Keratinocyte (primary cell): ENCODE measurements around the gene PTPRN2.

Experiments used
- EZH2 ChIP-seq: IDR thresholded peaks from one replicate; pipeline ENCODE4 v1.6.1; 2012; ENCODE audit warnings: inconsistent platforms, mild to moderate bottlenecking, low read length, moderate library complexity
- TF ChIP-seq, protein P1 (sequence below), 3 experiments: IDR thresholded peaks in 1 of 3; conservative IDR thresholded peaks in 1 of 3; optimal IDR thresholded peaks in 1 of 3; 2 replicates in 2 of 3; 3 replicates in 1 of 3; pipeline versions ENCODE3 to v1.5.1; 2011; ENCODE audit warnings: low read length in 3 of 3, mild to moderate bottlenecking in 3 of 3, moderate library complexity in 2 of 3, control low read depth in 1 of 3, inconsistent platforms in 1 of 3; ENCODE audit not compliant: insufficient read depth in 2 of 3; ENCODE audit errors: extremely low read depth in 1 of 3

DNA sequence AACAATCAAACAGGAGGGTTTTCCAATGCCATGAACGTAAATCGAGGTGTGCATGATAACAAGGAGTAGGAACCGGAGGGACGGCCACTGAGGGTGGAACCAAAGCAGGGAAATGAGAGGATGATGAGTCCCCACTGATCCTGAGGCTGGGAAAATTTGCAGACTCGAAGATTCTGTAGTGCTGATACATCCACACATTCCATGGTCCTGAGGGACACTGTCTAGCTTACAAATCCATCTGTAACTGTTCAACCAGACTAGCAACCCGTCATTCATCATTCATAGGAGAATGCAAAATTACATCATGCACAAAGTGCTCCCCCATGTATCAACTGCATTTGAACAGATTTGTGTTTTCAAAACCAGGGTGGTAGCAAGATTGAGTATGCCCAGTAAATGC lies 189.7 kb downstream of the PTPRN2 start:
- TF ChIP-seq, protein P1, sequence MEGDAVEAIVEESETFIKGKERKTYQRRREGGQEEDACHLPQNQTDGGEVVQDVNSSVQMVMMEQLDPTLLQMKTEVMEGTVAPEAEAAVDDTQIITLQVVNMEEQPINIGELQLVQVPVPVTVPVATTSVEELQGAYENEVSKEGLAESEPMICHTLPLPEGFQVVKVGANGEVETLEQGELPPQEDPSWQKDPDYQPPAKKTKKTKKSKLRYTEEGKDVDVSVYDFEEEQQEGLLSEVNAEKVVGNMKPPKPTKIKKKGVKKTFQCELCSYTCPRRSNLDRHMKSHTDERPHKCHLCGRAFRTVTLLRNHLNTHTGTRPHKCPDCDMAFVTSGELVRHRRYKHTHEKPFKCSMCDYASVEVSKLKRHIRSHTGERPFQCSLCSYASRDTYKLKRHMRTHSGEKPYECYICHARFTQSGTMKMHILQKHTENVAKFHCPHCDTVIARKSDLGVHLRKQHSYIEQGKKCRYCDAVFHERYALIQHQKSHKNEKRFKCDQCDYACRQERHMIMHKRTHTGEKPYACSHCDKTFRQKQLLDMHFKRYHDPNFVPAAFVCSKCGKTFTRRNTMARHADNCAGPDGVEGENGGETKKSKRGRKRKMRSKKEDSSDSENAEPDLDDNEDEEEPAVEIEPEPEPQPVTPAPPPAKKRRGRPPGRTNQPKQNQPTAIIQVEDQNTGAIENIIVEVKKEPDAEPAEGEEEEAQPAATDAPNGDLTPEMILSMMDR (optimal IDR thresholded peaks at IDR 0.05 in 1 of 3, IDR thresholded peaks at IDR 0.05 in 1 of 3, conservative IDR thresholded peaks at IDR 0.05 in 1 of 3; ENCODE audit: extremely low read depth in 1 of 3, insufficient read depth in 2 of 3, low read length in 3 of 3), result no peak
- TF ChIP-seq EZH2, result no peak
